Osteoblast (primary cell): ENCODE data around the gene ZFHX2. TPM values are rescaled to one million over a fixed set of nuclear protein-coding genes. Genes with fewer than 3 reads are reported as not detected.

Source experiments
- DNase-seq: peaks from one replicate; pipeline ENCODE4 v3.0.0; 2011; ENCODE audit warnings: low spot score, mixed read lengths; ENCODE audit not compliant: insufficient read length; ENCODE audit errors: missing footprints
- H2AFZ ChIP-seq: 2 replicates; pipeline ENCODE4 v1.6.0; 2011; ENCODE audit warnings: mild to moderate bottlenecking, low read length
- H3K27ac ChIP-seq: 2 replicates; pipeline ENCODE4 v1.5.1; 2011; ENCODE audit warnings: mild to moderate bottlenecking, low read depth, low read length, moderate library complexity
- H3K27me3 ChIP-seq: 2 replicates; pipeline ENCODE4 v1.6.0; 2012; ENCODE audit warnings: mild to moderate bottlenecking, control low read depth, inconsistent platforms, low read length, moderate library complexity; ENCODE audit not compliant: insufficient read depth
- H3K36me3 ChIP-seq: 2 replicates; pipeline ENCODE4 v1.5.1; 2011; ENCODE audit warnings: mild to moderate bottlenecking, low read length, control low read depth, moderate library complexity; ENCODE audit not compliant: insufficient read depth
- H3K4me1 ChIP-seq: 2 replicates; pipeline ENCODE4 v1.5.1; 2011; ENCODE audit warnings: mild to moderate bottlenecking, low read length, control low read depth, moderate library complexity; ENCODE audit not compliant: insufficient read depth
- H3K4me2 ChIP-seq: 2 replicates; pipeline ENCODE4 v1.6.0; 2011; ENCODE audit warnings: mild to moderate bottlenecking, low read length; ENCODE audit not compliant: insufficient read depth
- H3K4me3 ChIP-seq: fragments of 200-600 bp; sonication (generic); 3 replicates; pipeline ENCODE4 v1.5.1; 2012; ENCODE audit warnings: mild to moderate bottlenecking, low read length, inconsistent platforms; ENCODE audit not compliant: insufficient read depth
- H3K79me2 ChIP-seq: 2 replicates; pipeline ENCODE4 v1.6.0; 2012; ENCODE audit warnings: mild to moderate bottlenecking, low read length, control low read depth, inconsistent platforms; ENCODE audit not compliant: insufficient read depth
- H3K9me3 ChIP-seq: 2 replicates; pipeline ENCODE4 v1.5.1; 2011; ENCODE audit warnings: low read depth, low read length, control low read depth
- H4K20me1 ChIP-seq: 2 replicates; pipeline ENCODE4 v1.6.0; 2012; ENCODE audit warnings: mild to moderate bottlenecking, low read length, control low read depth; ENCODE audit not compliant: insufficient read depth
- CTCF ChIP-seq: IDR thresholded peaks from 2 replicates; pipeline ENCODE4 v1.5.1; 2011; ENCODE audit warnings: mild to moderate bottlenecking, low read depth, low read length, moderate library complexity; ENCODE audit errors: extremely low read depth
- total RNA-seq: library from RNA; depleted of rRNA; stranded (reverse); fragments of >200 nt; gene quantifications from 2 replicates; pipeline ENCODE4 v1.2.3, GENCODE V29; 2012

ZFHX2 gene
- total RNA-seq, 1 donor: 0.72 TPM

GRCh38 chr14:23564181-23564812 is 12.7 kb upstream of the ZFHX2 start:
- Histone ChIP-seq H3K4me2 (no peak overlapping the region), H3K79me2 (no peaks in the 10 kb centered on the region), H3K27me3 (peaks cover 3% of the 10 kb centered on the region), H3K4me1 (peaks cover 18% of the 10 kb centered on the region), H3K36me3 (peaks cover 12% of the 10 kb centered on the region), H4K20me1 (peaks cover 14% of the 10 kb centered on the region), H3K9me3 (no peaks in the 10 kb centered on the region), H3K27ac (no peak overlapping the region), H2AFZ (no peak overlapping the region), H3K4me3 (no peak overlapping the region)
- TF ChIP-seq CTCF: no peak
- peak; percentile 71 for DNase-seq

- Histone ChIP-seq H4K20me1 (peaks cover 20% of the 10 kb centered on the region), H3K4me1 (peaks cover 18% of the 10 kb centered on the region), H3K79me2 (no peaks in the 10 kb centered on the region), H3K4me2 (no peak overlapping the region), H3K4me3 (no peak overlapping the region), H3K36me3 (peaks cover 19% of the 10 kb centered on the region), H3K27me3 (peaks cover 3% of the 10 kb centered on the region), H2AFZ (no peak overlapping the region), H3K9me3 (no peaks in the 10 kb centered on the region), H3K27ac (no peak overlapping the region)
- DNase-seq: peak; percentile 5
- TF ChIP-seq CTCF: no peak
These were observed 12.1 kb upstream of the ZFHX2 start for GRCh38 chr14:23563473-23564180.

GRCh38 chr14:23562822-23563472 is 11.4 kb upstream of the ZFHX2 start:
- Histone ChIP-seq H4K20me1 (peaks cover 23% of the 10 kb centered on the region), H3K9me3 (no peaks in the 10 kb centered on the region), H3K4me1 (peaks cover 18% of the 10 kb centered on the region), H3K4me2 (no peak overlapping the region), H2AFZ (no peak overlapping the region), H3K36me3 (peaks cover 20% of the 10 kb centered on the region), H3K27me3 (no peaks in the 10 kb centered on the region), H3K4me3 (no peak overlapping the region), H3K27ac (no peak overlapping the region), H3K79me2 (peaks cover 5% of the 10 kb centered on the region)
- DNase-seq: peak; percentile 83
- peak; percentile 91 for TF ChIP-seq CTCF
